Pancreas (tissue), 10 donors: ENCODE results near the gene KCNK16. TPM values are rescaled to one million over a fixed set of nuclear protein-coding genes. Genes with fewer than 3 reads are reported as not detected.
"Not testable (repeated sequence)": the region's sequence is repeated elsewhere in the genome, so short reads cannot be mapped to it uniquely, and the experiment has no call there.

Experiments
- ATAC-seq, 4 donors: fragments of 200-7000 bp; cut with Tn5 transposase; one replicate each; pipeline versions ENCODE4 v1.8.0 to v1.9.1; 2020; ENCODE audit warnings: mild to moderate bottlenecking in 4 of 4, moderate library complexity in 4 of 4
- DNase-seq, 6 donors: peaks; one replicate each; pipeline ENCODE4 v3.0.0-alpha.2; 2020
- FAIRE-seq: peaks from 2 replicates; lab custom pipeline; 2012; peaks lifted over from hg19 to GRCh38; lab: Jason Lieb, UNC
- H3K27ac ChIP-seq, 4 donors: fragments of 200-600 bp; sonication (generic); 1 replicate in 3 of 4; 2 replicates in 1 of 4; pipeline versions ENCODE4 v1.5.0 to v1.8.0; 2020
- H3K27me3 ChIP-seq, 4 donors: fragments of 200-600 bp; one replicate each; pipeline ENCODE4 v1.8.0; 2021
- H3K36me3 ChIP-seq, 3 donors: fragments of 200-600 bp; sonication (generic) in 1 of 3; one replicate each; pipeline versions ENCODE4 v1.5.0 to v1.8.0; 2020 to 2021
- H3K4me1 ChIP-seq, 3 donors: fragments of 200-600 bp; one replicate each; pipeline ENCODE4 v1.8.0; 2021
- H3K4me3 ChIP-seq, 4 donors: fragments of 200-600 bp; sonication (generic) in 2 of 4; one replicate each; pipeline versions ENCODE4 v1.5.0 to v1.8.0; 2020 to 2021
- H3K9me3 ChIP-seq, 4 donors: fragments of 200-600 bp; one replicate each; pipeline ENCODE4 v1.8.0; 2021
- WGBS, 2 donors: extraction: QIAGEN DNeasy Blood & Tissue Kit; methylation state at CpG; one replicate each; pipeline ENCODE4 v1.1.7; 2013; 5-methylcytosine and 5-hydroxymethylcytosine counted together
- intact Hi-C, 3 donors: fragments of 100-400 bp; cut with DNase I; formaldehyde crosslinking; loops; one replicate each; pipeline versions ENCODE4 v1.11.1 to v1.14.2; 2022
- polyA plus RNA-seq, 2 donors: library from polyadenylated mRNA; stranded (reverse); fragments of 200-250 nt; gene quantifications; one replicate each; pipeline ENCODE4 v1.2.3, GENCODE V29; 2013
- total RNA-seq, 6 donors: library from RNA; stranded (reverse); fragmentation: NEBNext Ultra II Directional in 4 of 6; extraction: Animal tissue kit (Norgen Biotek cat#: 25700) in 4 of 6; gene quantifications; one replicate each; pipeline versions ENCODE4 v1.2.1 to v1.2.4, GENCODE V29; 2021 to 2023
- TF ChIP-seq, protein P1 (sequence below), 4 donors: fragments of 200-600 bp; sonication (generic) in 3 of 4; IDR thresholded peaks; one replicate each; pipeline versions ENCODE4 v1.5.0 to v1.8.0; 2021; ENCODE audit warnings: antibody characterized with exemption in 4 of 4
- donor health status: healthy with polysubstance abuse.
- donor health status: DM: no; HTN: no; CAD: no; lungs with moderate emphysema.
- donor health status: DM: no; HTN: no; CAD: no.
- donor health status: control.
- donor health status: control.
- donor health status: Bipolar disorder and iron deficiency.
- donor health status: DM: yes; HTN: yes; CAD: no.
- donor health status: DM: no; HTN: no; CAD: no.
- donor health status: DM: no; HTN: no; CAD: no.
- donor health status: DM: yes; HTN: yes; CAD: no.

The KCNK16 gene
- total and polyA plus RNA-seq, 8 donors, result 1.7 to 121 (median 6.1) TPM

DNA sequence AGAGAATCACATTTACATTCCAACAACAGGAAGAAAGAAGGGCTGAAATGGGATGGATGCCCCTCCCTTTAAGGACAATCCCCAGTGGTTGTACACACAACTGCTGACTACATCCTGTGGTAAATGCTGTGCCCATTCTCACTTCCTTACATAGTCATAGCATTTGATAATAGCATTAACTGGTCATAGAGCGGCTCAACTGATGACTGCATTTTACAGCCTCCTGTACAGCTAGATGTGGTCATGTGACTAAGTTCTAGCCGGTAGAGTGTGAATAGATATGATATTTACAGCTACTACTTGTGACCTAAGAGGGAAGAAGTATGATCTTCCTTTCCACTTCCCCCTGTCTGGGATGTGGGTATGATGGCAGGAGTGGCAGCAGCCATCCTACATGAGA lies 33.0 kb downstream of the KCNK16 start:
- intact Hi-C loops, result no loop called here
- TF ChIP-seq, protein P1, sequence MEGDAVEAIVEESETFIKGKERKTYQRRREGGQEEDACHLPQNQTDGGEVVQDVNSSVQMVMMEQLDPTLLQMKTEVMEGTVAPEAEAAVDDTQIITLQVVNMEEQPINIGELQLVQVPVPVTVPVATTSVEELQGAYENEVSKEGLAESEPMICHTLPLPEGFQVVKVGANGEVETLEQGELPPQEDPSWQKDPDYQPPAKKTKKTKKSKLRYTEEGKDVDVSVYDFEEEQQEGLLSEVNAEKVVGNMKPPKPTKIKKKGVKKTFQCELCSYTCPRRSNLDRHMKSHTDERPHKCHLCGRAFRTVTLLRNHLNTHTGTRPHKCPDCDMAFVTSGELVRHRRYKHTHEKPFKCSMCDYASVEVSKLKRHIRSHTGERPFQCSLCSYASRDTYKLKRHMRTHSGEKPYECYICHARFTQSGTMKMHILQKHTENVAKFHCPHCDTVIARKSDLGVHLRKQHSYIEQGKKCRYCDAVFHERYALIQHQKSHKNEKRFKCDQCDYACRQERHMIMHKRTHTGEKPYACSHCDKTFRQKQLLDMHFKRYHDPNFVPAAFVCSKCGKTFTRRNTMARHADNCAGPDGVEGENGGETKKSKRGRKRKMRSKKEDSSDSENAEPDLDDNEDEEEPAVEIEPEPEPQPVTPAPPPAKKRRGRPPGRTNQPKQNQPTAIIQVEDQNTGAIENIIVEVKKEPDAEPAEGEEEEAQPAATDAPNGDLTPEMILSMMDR (IDR thresholded peaks at IDR 0.05), result no peak
- DNase-seq, result no peak
- no peak overlapping the region for H3K4me3 ChIP-seq
- no peaks in the 10 kb centered on the region for H3K27me3 ChIP-seq
- peak in 1 of 4 donors; percentile 36 for ATAC-seq
- FAIRE-seq, result no peak
- H3K36me3 ChIP-seq, result no peaks in the 10 kb centered on the region
- WGBS, 2 donors, result 79 to 82% methylated on average over 2 of the region's 2 CpGs
- no peaks in the 10 kb centered on the region for H3K9me3 ChIP-seq
- no peak overlapping the region for H3K27ac ChIP-seq
- H3K4me1 ChIP-seq, result no peaks in the 10 kb centered on the region

DNA sequence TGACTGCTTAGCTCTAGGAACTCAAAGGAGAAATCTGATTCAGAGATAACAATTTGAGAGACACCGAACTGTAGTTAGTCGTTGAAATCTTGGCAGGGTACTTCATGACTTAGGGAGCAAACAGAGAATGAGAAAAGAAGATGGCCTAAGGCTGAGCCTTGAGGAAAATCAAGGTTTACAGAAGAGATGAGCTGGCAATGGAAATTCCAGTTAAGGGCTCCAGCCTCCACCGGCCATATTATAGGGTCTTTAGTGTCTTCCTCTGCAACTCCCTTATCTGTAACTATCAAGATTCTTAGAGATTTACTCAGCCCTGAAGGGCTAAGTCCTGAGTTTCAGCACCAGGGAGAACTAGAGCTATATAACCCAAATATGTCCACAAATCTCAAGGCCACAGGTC lies 34.9 kb downstream of the KCNK16 start:
- no peak for ATAC-seq
- WGBS, 2 donors, result 87 to 90% methylated on average over 3 of the region's 3 CpGs
- TF ChIP-seq, protein P1 (IDR thresholded peaks at IDR 0.05), result no peak

DNA sequence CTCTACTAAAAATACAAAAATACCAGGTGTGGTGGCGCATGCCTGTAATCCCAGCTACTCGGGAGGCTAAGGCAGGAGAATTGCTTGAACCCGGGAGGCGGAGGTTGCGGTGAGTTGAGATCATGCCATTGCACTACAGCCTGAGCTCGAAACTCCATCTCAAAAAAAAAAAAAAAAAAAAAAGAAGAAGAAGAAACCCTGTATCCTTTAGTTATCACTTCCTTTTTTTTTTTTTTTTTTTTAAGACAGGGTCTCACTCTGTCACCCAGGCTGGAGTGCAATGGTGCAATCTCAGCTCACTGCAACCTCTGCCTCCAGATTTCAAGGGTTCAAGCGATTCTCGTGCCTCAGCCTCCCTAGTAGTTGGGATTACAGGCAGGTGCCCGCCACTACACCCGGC lies 35.9 kb downstream of the KCNK16 start:
- intact Hi-C loops, H3K27me3 ChIP-seq, H3K36me3 ChIP-seq, H3K9me3 ChIP-seq, FAIRE-seq, ATAC-seq, H3K4me1 ChIP-seq, DNase-seq, H3K27ac ChIP-seq, H3K4me3 ChIP-seq: not testable (repeated sequence)
- 57 to 81% methylated on average over 8 to 10 of the region's 10 CpGs for WGBS, 2 donors

More for the DNA sequence above, 34.9 kb downstream of the KCNK16 start:
- H3K9me3 ChIP-seq, result no peaks in the 10 kb centered on the region
- H3K27ac ChIP-seq, result no peak overlapping the region
- intact Hi-C loops, result no loop called here
- no peak overlapping the region for H3K4me3 ChIP-seq
- no peaks in the 10 kb centered on the region for H3K27me3 ChIP-seq
- no peak for FAIRE-seq
- H3K4me1 ChIP-seq, result no peaks in the 10 kb centered on the region
- DNase-seq, result no peak
- no peaks in the 10 kb centered on the region for H3K36me3 ChIP-seq

DNA sequence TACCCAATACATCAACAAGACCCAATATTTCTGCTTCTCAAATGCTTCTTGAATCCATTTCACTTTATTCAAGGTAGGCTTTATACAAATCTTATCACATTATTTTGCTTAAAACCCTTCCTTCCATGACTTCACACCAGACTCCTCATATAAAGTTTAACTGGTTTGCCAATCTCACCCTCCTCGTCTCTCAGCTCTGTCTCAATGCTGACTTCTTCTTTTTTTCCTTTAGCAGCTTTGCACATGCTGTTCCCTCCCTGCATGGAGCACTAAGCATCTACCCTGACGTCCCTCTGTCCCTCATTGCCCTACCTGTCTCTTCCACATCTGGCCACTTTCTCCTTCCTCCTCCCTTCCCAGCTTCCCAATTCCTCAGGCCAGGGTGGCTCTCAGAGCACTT lies 39.7 kb downstream of the KCNK16 start:
- Histone ChIP-seq H3K36me3 (no peaks in the 10 kb centered on the region), H3K4me3 (no peak overlapping the region), H3K27ac (no peak overlapping the region), H3K9me3 (no peaks in the 10 kb centered on the region), H3K27me3 (no peaks in the 10 kb centered on the region), H3K4me1 (no peaks in the 10 kb centered on the region)
- FAIRE-seq (no peak), ATAC-seq (no peak), DNase-seq (no peak)
- TF ChIP-seq, protein P1 (IDR thresholded peaks at IDR 0.05), result no peak
- intact Hi-C loops, result no loop called here
- WGBS, 2 donors, result 48 to 52% methylated on average over 2 of the region's 2 CpGs

DNA sequence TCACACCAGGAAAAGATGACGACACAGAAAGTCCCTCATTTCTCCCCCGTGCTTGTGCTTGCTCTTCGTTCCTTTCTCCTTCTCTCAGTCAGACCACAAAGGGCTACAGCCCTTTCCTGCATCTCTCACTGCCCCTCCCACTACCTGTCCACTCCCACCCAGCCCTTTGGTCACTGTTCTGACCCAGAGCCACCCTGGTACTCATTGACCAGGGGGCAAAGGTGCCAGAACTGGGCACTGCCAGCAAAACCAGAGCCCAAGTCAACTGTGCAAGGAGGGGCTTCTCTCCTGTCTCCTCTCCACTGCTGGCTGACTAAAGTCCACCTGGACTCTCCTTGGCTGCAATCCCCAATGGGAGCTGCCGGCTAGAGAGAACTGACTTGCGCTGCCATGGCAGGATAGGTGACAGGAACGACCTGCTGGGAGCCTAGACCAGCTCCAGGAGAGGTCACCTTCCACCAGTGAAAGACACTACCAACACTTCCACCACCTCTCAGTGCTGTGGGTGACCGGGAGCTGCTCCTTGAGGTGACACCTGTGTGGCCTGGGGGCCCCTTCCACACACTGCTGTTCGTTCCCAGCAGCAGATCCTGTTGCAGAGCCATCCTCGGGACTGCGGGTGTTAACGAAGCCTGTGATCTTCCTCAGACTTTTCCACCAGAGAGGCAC lies 41.1 kb downstream of the KCNK16 start:
- WGBS, 2 donors, result 71 to 74% methylated on average over 11 of the region's 11 CpGs
- Histone ChIP-seq H3K4me1 (no peaks in the 10 kb centered on the region), H3K36me3 (no peaks in the 10 kb centered on the region), H3K27ac (no peak overlapping the region), H3K4me3 (no peak overlapping the region), H3K27me3 (no peaks in the 10 kb centered on the region), H3K9me3 (no peaks in the 10 kb centered on the region)
- intact Hi-C loops, result no loop called here
- peak in 1 of 4 donors; percentile 19 for ATAC-seq
- no peak for FAIRE-seq
- DNase-seq, result no peak
- TF ChIP-seq, protein P1 (IDR thresholded peaks at IDR 0.05), result no peak
